ENCODE results near the gene SMAP1.

SMAP1 gene

DNA sequence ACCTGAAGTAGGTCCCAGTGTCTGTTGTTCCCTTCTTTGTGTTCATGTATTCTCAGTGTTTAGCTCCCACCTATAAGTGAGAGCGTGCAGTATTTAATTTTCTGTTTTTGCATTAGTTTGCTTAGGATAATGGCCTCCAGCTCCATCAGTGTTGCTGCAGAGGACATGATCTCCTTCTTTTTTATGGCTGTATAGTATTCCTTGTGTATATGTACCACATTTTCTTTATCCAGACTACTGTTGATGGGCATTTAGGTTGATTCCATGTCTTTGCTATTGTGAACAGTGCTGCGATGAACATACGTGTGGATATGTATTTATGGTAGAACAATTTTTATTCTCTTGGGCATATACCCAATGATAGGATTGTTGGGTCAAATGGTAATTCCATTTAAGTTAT lies 163.7 kb downstream of the SMAP1 start:
- no peaks in the 10 kb centered on the region for H3K27me3 ChIP-seq
- H3K4me1 ChIP-seq (ENCODE audit: control insufficient read depth in 1 of 2, insufficient read depth in 1 of 2, low read depth in 1 of 2, low read length in 1 of 2), result no peaks in the 10 kb centered on the region
- no peak overlapping the region for H3K4me3 ChIP-seq (ENCODE audit: low read depth in 1 of 2, low read length in 1 of 2)
- no peaks in the 10 kb centered on the region for H3K36me3 ChIP-seq
- H3K9me3 ChIP-seq, result no peaks in the 10 kb centered on the region
- TF ChIP-seq, protein P1, sequence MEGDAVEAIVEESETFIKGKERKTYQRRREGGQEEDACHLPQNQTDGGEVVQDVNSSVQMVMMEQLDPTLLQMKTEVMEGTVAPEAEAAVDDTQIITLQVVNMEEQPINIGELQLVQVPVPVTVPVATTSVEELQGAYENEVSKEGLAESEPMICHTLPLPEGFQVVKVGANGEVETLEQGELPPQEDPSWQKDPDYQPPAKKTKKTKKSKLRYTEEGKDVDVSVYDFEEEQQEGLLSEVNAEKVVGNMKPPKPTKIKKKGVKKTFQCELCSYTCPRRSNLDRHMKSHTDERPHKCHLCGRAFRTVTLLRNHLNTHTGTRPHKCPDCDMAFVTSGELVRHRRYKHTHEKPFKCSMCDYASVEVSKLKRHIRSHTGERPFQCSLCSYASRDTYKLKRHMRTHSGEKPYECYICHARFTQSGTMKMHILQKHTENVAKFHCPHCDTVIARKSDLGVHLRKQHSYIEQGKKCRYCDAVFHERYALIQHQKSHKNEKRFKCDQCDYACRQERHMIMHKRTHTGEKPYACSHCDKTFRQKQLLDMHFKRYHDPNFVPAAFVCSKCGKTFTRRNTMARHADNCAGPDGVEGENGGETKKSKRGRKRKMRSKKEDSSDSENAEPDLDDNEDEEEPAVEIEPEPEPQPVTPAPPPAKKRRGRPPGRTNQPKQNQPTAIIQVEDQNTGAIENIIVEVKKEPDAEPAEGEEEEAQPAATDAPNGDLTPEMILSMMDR (IDR thresholded peaks at IDR 0.05), result no peak
- no peak overlapping the region for H3K27ac ChIP-seq

DNA sequence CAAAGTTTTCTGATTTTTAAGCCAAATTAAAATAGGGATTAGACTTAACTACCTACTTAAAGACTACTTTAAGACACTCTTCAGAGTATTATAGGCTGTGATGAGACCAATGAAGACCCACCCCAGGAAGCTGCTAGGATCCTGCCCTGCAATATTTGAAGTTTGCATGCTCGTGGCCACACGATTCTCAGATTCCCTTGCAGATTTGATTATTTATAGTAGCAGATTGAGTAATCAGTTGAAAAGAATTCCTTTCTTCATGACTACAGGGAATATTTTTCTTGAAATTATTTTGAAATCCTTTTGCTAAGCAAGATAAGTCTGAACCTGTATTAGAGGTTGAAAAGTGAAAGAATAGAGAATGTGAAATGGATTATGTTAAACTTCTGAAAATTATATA lies 166.8 kb downstream of the SMAP1 start:
- Histone ChIP-seq H3K27ac (no peak overlapping the region), H3K27me3 (no peaks in the 10 kb centered on the region)

DNA sequence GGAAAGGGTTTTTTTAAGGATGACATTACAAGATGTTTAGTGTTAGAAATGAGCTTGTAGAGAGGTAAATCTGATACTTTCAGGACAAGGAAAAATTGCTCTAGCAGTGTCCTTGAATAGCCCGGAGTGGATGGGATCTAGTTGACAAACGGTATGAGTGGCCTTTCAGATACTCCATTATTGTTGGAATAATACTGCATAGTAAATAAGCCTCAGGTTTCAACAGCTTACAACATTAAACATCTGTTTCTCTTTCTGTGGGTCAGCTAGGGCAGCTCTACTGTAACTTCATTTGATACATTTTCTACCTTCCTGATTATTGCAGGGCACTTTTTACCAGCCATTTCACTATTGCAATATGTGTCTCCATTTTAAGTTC lies 171.2 kb downstream of the SMAP1 start:
- no peaks in the 10 kb centered on the region for H3K36me3 ChIP-seq
- H3K27me3 ChIP-seq, result no peaks in the 10 kb centered on the region
- no peak overlapping the region for H3K4me3 ChIP-seq (ENCODE audit: low read depth in 1 of 2, low read length in 1 of 2)
- no peak overlapping the region for H3K27ac ChIP-seq
- H3K4me1 ChIP-seq (ENCODE audit: control insufficient read depth in 1 of 2, insufficient read depth in 1 of 2, low read depth in 1 of 2, low read length in 1 of 2), result no peaks in the 10 kb centered on the region
- no peaks in the 10 kb centered on the region for H3K9me3 ChIP-seq
- TF ChIP-seq, protein P1 (IDR thresholded peaks at IDR 0.05), result no peak

More for the DNA sequence above, 166.8 kb downstream of the SMAP1 start:
- H3K36me3 ChIP-seq, result no peaks in the 10 kb centered on the region
- H3K9me3 ChIP-seq, result no peaks in the 10 kb centered on the region
- TF ChIP-seq, protein P1 (IDR thresholded peaks at IDR 0.05), result no peak
- H3K4me1 ChIP-seq (ENCODE audit: control insufficient read depth in 1 of 2, insufficient read depth in 1 of 2, low read depth in 1 of 2, low read length in 1 of 2), result no peaks in the 10 kb centered on the region
- no peak overlapping the region for H3K4me3 ChIP-seq (ENCODE audit: low read depth in 1 of 2, low read length in 1 of 2)

DNA sequence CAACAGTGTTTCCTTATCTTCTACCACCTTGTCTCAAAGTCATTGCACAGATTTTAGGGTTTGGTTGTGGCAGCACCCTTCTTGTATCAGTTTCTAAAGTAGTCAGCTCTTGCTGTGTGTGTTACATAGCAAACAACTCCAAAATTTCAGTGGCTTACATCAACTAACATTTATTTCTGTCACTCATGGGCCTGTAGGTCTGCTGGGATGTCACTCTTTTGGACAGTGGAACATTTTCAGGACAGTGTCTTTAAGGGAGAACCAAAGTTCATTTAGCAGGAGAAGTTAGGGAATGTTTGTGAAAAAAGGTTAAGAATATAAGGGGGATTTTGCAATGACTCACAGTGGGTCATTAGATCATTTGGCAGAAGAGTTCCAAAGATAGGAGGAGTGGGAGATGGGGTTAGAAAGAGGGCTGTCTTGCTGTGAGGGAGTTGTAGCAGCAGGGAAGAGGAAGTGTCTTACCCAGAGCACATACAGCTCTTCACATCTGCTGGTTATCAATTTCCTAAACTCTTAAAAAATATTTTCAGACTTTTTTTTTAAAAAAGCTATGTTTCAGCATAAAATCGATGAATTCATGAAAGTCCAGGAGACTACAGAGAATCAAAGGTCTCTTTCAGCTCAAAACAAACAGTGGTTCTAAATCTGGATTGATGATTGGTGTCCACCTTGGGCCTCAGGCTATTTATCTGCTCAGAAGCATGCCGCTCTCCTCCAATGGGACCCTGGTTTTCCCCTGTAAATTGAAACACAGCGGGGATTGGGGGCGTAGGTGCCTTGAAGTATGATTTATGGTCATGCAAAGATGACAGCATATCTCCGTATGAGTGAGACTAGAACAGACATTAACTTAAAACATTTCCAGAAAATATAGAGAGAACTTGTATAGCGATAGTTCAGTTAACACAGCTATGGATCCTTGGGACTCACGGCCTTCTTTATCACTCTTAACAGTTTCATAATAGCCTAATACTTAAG lies 171.9 kb downstream of the SMAP1 start:
- Histone ChIP-seq H3K4me3 (ENCODE audit: low read depth in 1 of 2, low read length in 1 of 2) (no peak overlapping the region), H3K27me3 (no peaks in the 10 kb centered on the region), H3K36me3 (no peaks in the 10 kb centered on the region), H3K27ac (no peak overlapping the region), H3K9me3 (no peaks in the 10 kb centered on the region), H3K4me1 (ENCODE audit: control insufficient read depth in 1 of 2, insufficient read depth in 1 of 2, low read depth in 1 of 2, low read length in 1 of 2) (no peaks in the 10 kb centered on the region)
- TF ChIP-seq, protein P1 (IDR thresholded peaks at IDR 0.05), result no peak

DNA sequence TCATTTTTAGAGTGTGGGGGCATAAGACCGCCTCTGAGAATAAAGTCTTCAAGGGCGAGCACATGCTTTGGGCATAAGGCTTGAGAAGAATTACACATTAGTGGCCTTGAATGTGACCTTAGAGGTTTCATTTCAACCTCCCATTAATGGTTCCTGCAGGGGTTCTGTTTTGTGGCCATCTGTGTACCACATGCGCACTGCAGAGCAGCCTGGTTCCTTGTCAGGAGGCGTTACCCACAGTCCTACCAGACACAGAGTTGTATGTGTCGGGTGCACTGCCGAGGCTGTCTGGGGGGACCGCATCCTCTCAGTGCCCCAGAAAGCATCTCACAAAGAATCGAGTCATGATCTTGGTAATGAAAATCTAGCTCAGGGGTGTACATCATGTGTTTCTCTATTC lies 173.4 kb downstream of the SMAP1 start:
- Histone ChIP-seq H3K27me3 (no peaks in the 10 kb centered on the region), H3K4me1 (ENCODE audit: control insufficient read depth in 1 of 2, insufficient read depth in 1 of 2, low read depth in 1 of 2, low read length in 1 of 2) (no peaks in the 10 kb centered on the region), H3K9me3 (no peaks in the 10 kb centered on the region), H3K36me3 (peaks cover under 1% of the 10 kb centered on the region), H3K27ac (no peak overlapping the region), H3K4me3 (ENCODE audit: low read depth in 1 of 2, low read length in 1 of 2) (no peak overlapping the region)
- TF ChIP-seq, protein P1 (IDR thresholded peaks at IDR 0.05), result no peak

Measured in neutrophil (primary cell).